Trophoblast cell (in vitro differentiated cells and primary cell): ENCODE results near the gene GLUD1.
"Not testable (repeated sequence)": the region's sequence is repeated elsewhere in the genome, so short reads cannot be mapped to it uniquely, and the experiment has no call there.

ENCODE experiments used
- DNase-seq, 2 donors: peaks; one replicate each; pipeline ENCODE4 v3.0.0-alpha.2; 2016
- H2AFZ ChIP-seq: 2 replicates; pipeline ENCODE4 v1.6.1; 2013; ENCODE audit warnings: low read length, moderate library complexity, mild to moderate bottlenecking; ENCODE audit not compliant: insufficient read depth, poor library complexity
- H2AK5ac ChIP-seq: 2 replicates; pipeline ENCODE4 v1.6.1; 2013; ENCODE audit warnings: mild to moderate bottlenecking, low read length
- H2BK120ac ChIP-seq: 2 replicates; pipeline ENCODE4 v1.6.1; 2013; ENCODE audit warnings: low read length, mild to moderate bottlenecking, moderate library complexity; ENCODE audit not compliant: insufficient read depth, poor library complexity
- H2BK12ac ChIP-seq: 2 replicates; pipeline ENCODE4 v1.6.1; 2013; ENCODE audit warnings: mild to moderate bottlenecking, low read length, moderate library complexity
- H2BK5ac ChIP-seq: 2 replicates; pipeline ENCODE4 v1.6.1; 2013; ENCODE audit warnings: low read length, low read depth, moderate library complexity, mild to moderate bottlenecking; ENCODE audit not compliant: poor library complexity
- H3K14ac ChIP-seq: 2 replicates; pipeline ENCODE4 v1.6.1; 2013; ENCODE audit warnings: mild to moderate bottlenecking, low read length
- H3K18ac ChIP-seq: 2 replicates; pipeline ENCODE4 v1.6.1; 2013; ENCODE audit warnings: mild to moderate bottlenecking, low read length
- H3K23ac ChIP-seq: 2 replicates; pipeline ENCODE4 v1.6.1; 2013; ENCODE audit warnings: low read length
- H3K27ac ChIP-seq: 2 replicates; pipeline ENCODE4 v1.5.1; 2013; ENCODE audit warnings: low read depth, mild to moderate bottlenecking, inconsistent platforms, low read length, moderate library complexity
- H3K27me3 ChIP-seq: 2 replicates; pipeline ENCODE4 v1.6.1; 2013; ENCODE audit warnings: inconsistent platforms, mild to moderate bottlenecking, low read length, moderate library complexity; ENCODE audit not compliant: insufficient read depth
- H3K36me3 ChIP-seq, 2 experiments: 1 replicate in 1 of 2; 2 replicates in 1 of 2; pipeline ENCODE4 v1.6.1; 2013; ENCODE audit warnings: low read length in 2 of 2, mild to moderate bottlenecking in 2 of 2, moderate library complexity in 1 of 2; ENCODE audit not compliant: insufficient read depth in 2 of 2, control insufficient read depth in 1 of 2
- H3K4ac ChIP-seq: 2 replicates; pipeline ENCODE4 v1.6.1; 2013; ENCODE audit warnings: low read depth, mild to moderate bottlenecking, low read length, moderate library complexity
- H3K4me1 ChIP-seq, 2 experiments: 1 replicate in 1 of 2; 2 replicates in 1 of 2; pipeline ENCODE4 v1.6.1; 2013; ENCODE audit warnings: low read length in 2 of 2, mild to moderate bottlenecking in 2 of 2, moderate library complexity in 1 of 2; ENCODE audit not compliant: insufficient read depth in 2 of 2, control insufficient read depth in 1 of 2
- H3K4me2 ChIP-seq: 2 replicates; pipeline ENCODE4 v1.6.1; 2013; ENCODE audit warnings: inconsistent platforms, mild to moderate bottlenecking, low read length, moderate library complexity
- H3K4me3 ChIP-seq: 2 replicates; pipeline ENCODE4 v1.5.1; 2013; ENCODE audit warnings: mild to moderate bottlenecking, low read depth, low read length, inconsistent platforms
- H3K79me1 ChIP-seq: one replicate; pipeline ENCODE4 v1.6.1; 2013; ENCODE audit warnings: low read length
- H3K79me2 ChIP-seq: 2 replicates; pipeline ENCODE4 v1.6.1; 2013; ENCODE audit warnings: low read length, mild to moderate bottlenecking; ENCODE audit not compliant: control insufficient read depth, insufficient read depth, poor library complexity
- H3K9ac ChIP-seq: 2 replicates; pipeline ENCODE4 v1.6.1; 2013; ENCODE audit warnings: mild to moderate bottlenecking, low read length
- H3K9me3 ChIP-seq: 2 replicates; pipeline ENCODE4 v1.6.1; 2013; ENCODE audit warnings: low read depth, mild to moderate bottlenecking, control low read depth, inconsistent platforms, low read length; ENCODE audit not compliant: insufficient read depth
- H4K12ac ChIP-seq: 2 replicates; pipeline ENCODE4 v1.6.1; 2013; ENCODE audit warnings: low read depth, mild to moderate bottlenecking, low read length, moderate library complexity
- H4K8ac ChIP-seq: 2 replicates; pipeline ENCODE4 v1.6.1; 2013; ENCODE audit warnings: low read depth, mild to moderate bottlenecking, low read length, moderate library complexity
- H4K91ac ChIP-seq: one replicate; pipeline ENCODE4 v1.6.1; 2013; ENCODE audit warnings: low read depth, mild to moderate bottlenecking, low read length, moderate library complexity
- WGBS: extraction: QIAGEN DNeasy Blood & Tissue Kit; methylation state at CpG from one replicate; pipeline ENCODE4 v1.1.7; 2013; ENCODE audit warnings: missing lambda C conversion rate; ENCODE audit not compliant: insufficient read length, insufficient coverage; ENCODE audit errors: extremely low coverage; 5-methylcytosine and 5-hydroxymethylcytosine counted together

GLUD1 gene

GRCh38 chr10:87036623-87037022 is 58.0 kb downstream of the GLUD1 start:
- DNase-seq: no peak
- Histone ChIP-seq H3K79me1 (no peaks in the 10 kb centered on the region), H3K4ac (no peak overlapping the region), H3K27ac (no peak overlapping the region), H3K18ac (no peak overlapping the region), H3K14ac (no peak overlapping the region), H4K12ac (no peak overlapping the region), H2AFZ (no peak overlapping the region), H3K4me3 (no peak overlapping the region), H3K23ac (no peak overlapping the region), H4K91ac (no peak overlapping the region), H2BK5ac (no peak overlapping the region), H3K27me3 (no peaks in the 10 kb centered on the region), H3K9ac (no peak overlapping the region), H3K9me3 (peaks cover 4% of the 10 kb centered on the region), H4K8ac (no peak overlapping the region), H2BK120ac (no peak overlapping the region), H3K79me2 (no peaks in the 10 kb centered on the region), H2AK5ac (no peak overlapping the region), H3K4me1 (no peaks in the 10 kb centered on the region), H3K36me3 (no peaks in the 10 kb centered on the region), H2BK12ac (no peak overlapping the region), H3K4me2 (no peak overlapping the region)
- WGBS: no CpG with 5 or more reads among the region's 1 CpG

GRCh38 chr10:87030912-87031635 is 63.6 kb downstream of the GLUD1 start:
- H3K27me3 ChIP-seq: no peaks in the 10 kb centered on the region
- H3K18ac ChIP-seq: no peak overlapping the region
- no peaks in the 10 kb centered on the region for H3K79me2 ChIP-seq
- H2BK120ac ChIP-seq: no peak overlapping the region
- H3K4ac ChIP-seq: no peak overlapping the region
- no peak overlapping the region for H2AK5ac ChIP-seq
- H3K4me2 ChIP-seq: no peak overlapping the region
- no peak overlapping the region for H3K4me3 ChIP-seq
- no peak overlapping the region for H2BK12ac ChIP-seq
- no peaks in the 10 kb centered on the region for H3K79me1 ChIP-seq
- H3K4me1 ChIP-seq: no peaks in the 10 kb centered on the region
- H3K9ac ChIP-seq: no peak overlapping the region
- H4K91ac ChIP-seq: no peak overlapping the region
- no peak overlapping the region for H3K27ac ChIP-seq
- H2AFZ ChIP-seq: no peak overlapping the region
- WGBS: no CpG with 5 or more reads among the region's 28 CpGs
- no peak overlapping the region for H2BK5ac ChIP-seq
- H3K36me3 ChIP-seq: peaks cover 0 to 2% of the 10 kb centered on the region in 2 experiments
- H4K8ac ChIP-seq: no peak overlapping the region
- no peak for DNase-seq
- H3K9me3 ChIP-seq: peaks cover 6% of the 10 kb centered on the region
- no peak overlapping the region for H4K12ac ChIP-seq
- no peak overlapping the region for H3K14ac ChIP-seq
- no peak overlapping the region for H3K23ac ChIP-seq

GRCh38 chr10:87030419-87030818 is 64.2 kb downstream of the GLUD1 start:
- not testable (repeated sequence) for H3K4ac ChIP-seq, H3K18ac ChIP-seq, H4K12ac ChIP-seq, H3K4me1 ChIP-seq, H3K9me3 ChIP-seq, H3K14ac ChIP-seq, H2AFZ ChIP-seq, DNase-seq, H3K9ac ChIP-seq, H3K79me1 ChIP-seq, H3K79me2 ChIP-seq, H3K27ac ChIP-seq, H2BK5ac ChIP-seq, H3K23ac ChIP-seq, H2BK12ac ChIP-seq, H3K36me3 ChIP-seq, H4K8ac ChIP-seq, H2AK5ac ChIP-seq, H3K27me3 ChIP-seq, H4K91ac ChIP-seq, H2BK120ac ChIP-seq, H3K4me2 ChIP-seq, H3K4me3 ChIP-seq
- no CpG with 5 or more reads among the region's 1 CpG for WGBS

GRCh38 chr10:87026747-87027508 is 67.7 kb downstream of the GLUD1 start:
- not testable (repeated sequence) for DNase-seq, H3K18ac ChIP-seq, H4K12ac ChIP-seq, H3K36me3 ChIP-seq, H3K4ac ChIP-seq, H3K14ac ChIP-seq, H2AFZ ChIP-seq, H3K27ac ChIP-seq, H3K9me3 ChIP-seq, H3K4me2 ChIP-seq, H2BK5ac ChIP-seq, H3K79me1 ChIP-seq, H3K4me1 ChIP-seq, H3K4me3 ChIP-seq, H3K23ac ChIP-seq, H3K79me2 ChIP-seq, H3K9ac ChIP-seq, H3K27me3 ChIP-seq, H4K8ac ChIP-seq, H2AK5ac ChIP-seq, H2BK120ac ChIP-seq
- WGBS: no CpG with 5 or more reads among the region's 17 CpGs
- H4K91ac ChIP-seq: peak overlapping the region; percentile 37
- H2BK12ac ChIP-seq: peak overlapping the region; percentile 30
